C4-2B (cell line): Measurements from ENCODE around the gene GRM7.

Experiments
- H3K27ac ChIP-seq: fragments of 450-650 bp; 2 replicates; pipeline ENCODE4 v1.5.1; 2017
- CTCF ChIP-seq: fragments of 450-650 bp; conservative IDR thresholded peaks from 2 replicates; pipeline ENCODE4 v1.5.1; 2017; ENCODE audit warnings: mild to moderate bottlenecking
- ZFX ChIP-seq: fragments of 450-650 bp; IDR thresholded peaks from 2 replicates; pipeline ENCODE4 v1.6.1; 2017

Gene GRM7

DNA sequence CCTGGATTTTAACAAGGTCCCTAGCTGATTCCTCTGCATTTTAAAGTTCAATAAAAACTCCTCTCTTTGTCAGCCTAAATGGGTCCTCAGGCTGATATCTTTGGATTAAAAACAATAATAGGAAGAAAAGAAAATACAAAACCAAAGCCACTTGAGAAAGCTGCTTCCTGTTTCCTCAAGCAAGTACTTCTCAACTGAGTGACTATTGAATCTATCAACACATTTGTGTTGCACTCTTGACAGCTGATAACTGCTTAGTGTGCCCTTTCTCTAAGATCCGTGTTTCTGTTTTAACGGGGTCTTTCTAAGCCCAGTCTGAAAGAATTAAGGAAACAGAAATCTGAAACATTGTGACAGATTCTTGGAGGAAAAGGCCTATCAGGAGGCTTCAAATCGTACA is 410.7 kb downstream of the GRM7 start:
- no peak overlapping the region for H3K27ac ChIP-seq

GRCh38 chr3:7272203-7272602 is 411.3 kb downstream of the GRM7 start:
- H3K27ac ChIP-seq = no peak overlapping the region
- TF ChIP-seq ZFX (no peak), CTCF (no peak)

More for the DNA sequence above, 410.7 kb downstream of the GRM7 start:
- no peak for TF ChIP-seq ZFX
- TF ChIP-seq CTCF = no peak

- no peak overlapping the region for H3K27ac ChIP-seq
- TF ChIP-seq ZFX (no peak), CTCF (no peak)
These were observed 414.5 kb downstream of the GRM7 start for GRCh38 chr3:7275396-7275795.

GRCh38 chr3:7280318-7280717 is 419.4 kb downstream of the GRM7 start:
- H3K27ac ChIP-seq = no peak overlapping the region
- TF ChIP-seq CTCF (no peak), ZFX (no peak)

DNA sequence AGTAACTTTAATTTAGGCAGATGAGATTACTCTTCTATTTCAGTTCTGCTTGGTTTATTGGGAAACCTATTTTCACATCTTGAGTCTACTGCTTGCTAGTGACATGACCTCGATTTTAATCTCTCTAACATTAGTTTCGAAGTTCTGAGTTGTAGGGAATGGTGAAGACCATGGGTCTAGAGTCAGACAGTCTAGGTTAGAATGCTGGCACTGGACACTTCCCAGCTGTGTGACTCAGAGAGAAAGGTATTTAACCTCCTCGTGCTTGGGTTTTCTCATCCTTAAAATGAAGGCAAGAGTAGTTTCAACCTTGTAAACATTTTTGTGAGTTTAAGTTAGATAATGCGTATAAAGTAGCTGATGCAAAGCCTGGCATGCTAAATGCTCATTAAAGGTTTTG is 422.1 kb downstream of the GRM7 start:
- no peak overlapping the region for H3K27ac ChIP-seq
- TF ChIP-seq ZFX = no peak
- no peak for TF ChIP-seq CTCF

GRCh38 chr3:7285505-7285904 is 424.6 kb downstream of the GRM7 start:
- peak; percentile 52 for TF ChIP-seq CTCF
- no peak for TF ChIP-seq ZFX
- H3K27ac ChIP-seq = no peak overlapping the region

DNA sequence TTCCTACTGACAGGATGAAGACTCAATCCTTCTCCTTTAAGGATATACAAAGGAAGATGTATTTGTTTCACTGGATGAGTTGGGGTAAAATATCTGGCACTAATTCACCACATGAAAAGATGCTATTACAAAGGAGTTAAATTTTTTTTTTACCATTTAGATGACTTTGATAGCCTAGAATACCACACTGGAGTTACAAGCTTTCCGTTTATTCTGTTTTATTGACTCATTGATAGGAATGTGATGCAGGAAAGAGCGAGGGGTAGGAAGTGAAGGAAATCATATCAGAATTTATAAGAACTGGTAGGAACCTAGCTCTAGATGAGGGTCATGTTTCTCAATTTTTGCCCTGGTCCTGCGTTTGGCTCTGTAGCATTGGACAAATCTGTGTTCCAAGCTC is 427.2 kb downstream of the GRM7 start:
- H3K27ac ChIP-seq = no peak overlapping the region
- TF ChIP-seq CTCF (no peak), ZFX (no peak)
